ENCODE data around the gene CARMIL1.

The CARMIL1 gene

DNA sequence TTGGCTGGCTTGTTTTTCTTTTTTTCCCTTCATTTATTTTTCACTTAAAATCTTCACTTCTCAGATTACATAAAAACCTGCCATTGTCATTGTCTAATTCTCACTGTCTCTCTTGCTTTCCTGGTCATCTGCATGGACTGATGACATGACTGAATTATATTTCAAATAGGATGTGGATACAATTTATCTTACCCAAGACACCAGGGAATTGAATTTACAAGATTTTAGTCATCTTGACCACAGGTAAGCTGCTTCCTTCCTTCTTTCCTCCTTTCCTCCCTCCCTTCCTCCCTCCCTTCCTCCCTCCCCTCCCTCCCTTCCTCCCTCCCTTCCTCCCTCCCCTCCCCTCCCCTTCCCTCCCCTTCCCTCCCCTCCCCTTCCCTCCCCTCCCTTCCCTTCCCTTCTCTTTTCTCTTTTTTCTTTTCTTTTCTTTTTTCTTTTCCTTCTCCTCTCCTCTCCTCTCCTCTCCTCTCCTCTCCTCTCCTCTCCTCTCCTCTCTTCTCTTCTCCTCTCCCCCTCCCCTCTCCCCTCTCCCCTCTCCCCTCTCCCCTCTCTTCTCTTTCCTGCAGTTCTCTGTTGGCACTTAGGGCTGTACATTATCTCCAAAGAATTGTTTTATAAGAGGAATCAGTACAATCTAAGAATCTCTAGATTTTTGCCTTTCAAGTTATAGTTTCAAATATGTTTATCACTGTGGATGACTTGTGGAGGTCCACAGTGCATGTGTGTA is 171.5 kb downstream of the CARMIL1 start:
- H3K4me3 ChIP-seq (ENCODE audit: low read length) = no peak overlapping the region
- DNase-seq (ENCODE audit: low read depth, low spot score) = no peak

DNA sequence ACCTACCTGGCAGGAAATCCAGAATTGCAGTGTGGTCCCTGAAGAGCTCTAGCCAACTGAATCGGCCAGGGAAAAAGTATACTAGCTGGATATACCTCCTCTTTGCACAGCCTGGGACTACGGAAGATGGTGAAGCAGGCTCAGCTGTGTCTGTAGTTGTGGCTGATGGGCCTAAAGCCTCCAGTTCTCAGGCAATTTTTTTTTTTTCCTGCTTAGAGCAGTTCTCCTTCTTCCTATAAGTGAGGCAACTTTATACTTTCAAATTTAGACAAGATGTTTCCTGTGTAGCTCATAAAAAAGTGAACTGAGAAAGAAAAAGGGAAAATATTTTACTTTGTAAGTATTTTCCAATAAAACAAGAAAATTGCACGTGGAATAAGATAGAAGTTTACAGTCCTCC is 172.9 kb downstream of the CARMIL1 start:
- no peak overlapping the region for H3K4me3 ChIP-seq (ENCODE audit: low read length)
- DNase-seq (ENCODE audit: low read depth, low spot score) = no peak

DNA sequence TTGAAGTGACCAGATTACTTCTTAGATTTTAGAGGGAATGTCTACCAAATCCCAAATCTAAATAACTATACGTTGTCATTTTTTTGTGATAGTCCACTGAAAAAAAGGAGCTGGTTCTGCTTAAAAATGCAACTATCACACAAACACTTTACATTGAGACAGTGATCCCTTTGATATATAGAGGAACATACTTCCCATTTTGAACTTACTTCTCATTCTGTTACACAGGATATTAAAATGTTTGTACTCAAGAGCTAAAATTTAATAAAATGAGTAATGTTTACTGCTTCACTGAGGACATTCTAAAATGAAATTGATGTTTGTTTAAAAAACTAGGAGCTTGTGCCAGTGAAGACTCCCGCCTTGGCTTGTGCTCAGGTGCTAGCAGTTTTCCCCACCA is 174.1 kb downstream of the CARMIL1 start:
- H3K4me3 ChIP-seq (ENCODE audit: low read length) = no peak overlapping the region
- DNase-seq (ENCODE audit: low read depth, low spot score) = no peak

DNA sequence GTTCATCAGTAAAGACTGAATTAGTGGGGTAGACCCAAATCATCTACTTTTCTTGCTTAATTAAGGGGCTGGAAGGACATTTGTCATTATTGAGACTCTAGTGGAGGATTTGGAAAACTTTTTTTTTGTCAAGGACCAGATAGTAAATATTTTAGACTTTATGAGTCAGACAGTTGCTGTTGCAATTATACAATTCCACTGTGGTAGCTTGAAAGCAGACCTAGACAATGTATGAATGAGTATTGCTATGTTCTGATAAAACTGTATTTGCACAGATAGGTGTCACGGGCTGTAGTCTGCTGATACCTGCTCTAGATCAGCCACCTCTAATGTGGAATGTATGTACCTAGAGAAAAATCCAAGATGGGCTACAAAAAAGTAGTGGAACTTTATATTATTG is 175.0 kb downstream of the CARMIL1 start:
- DNase-seq (ENCODE audit: low read depth, low spot score) = no peak
- no peak overlapping the region for H3K4me3 ChIP-seq (ENCODE audit: low read length)

DNA sequence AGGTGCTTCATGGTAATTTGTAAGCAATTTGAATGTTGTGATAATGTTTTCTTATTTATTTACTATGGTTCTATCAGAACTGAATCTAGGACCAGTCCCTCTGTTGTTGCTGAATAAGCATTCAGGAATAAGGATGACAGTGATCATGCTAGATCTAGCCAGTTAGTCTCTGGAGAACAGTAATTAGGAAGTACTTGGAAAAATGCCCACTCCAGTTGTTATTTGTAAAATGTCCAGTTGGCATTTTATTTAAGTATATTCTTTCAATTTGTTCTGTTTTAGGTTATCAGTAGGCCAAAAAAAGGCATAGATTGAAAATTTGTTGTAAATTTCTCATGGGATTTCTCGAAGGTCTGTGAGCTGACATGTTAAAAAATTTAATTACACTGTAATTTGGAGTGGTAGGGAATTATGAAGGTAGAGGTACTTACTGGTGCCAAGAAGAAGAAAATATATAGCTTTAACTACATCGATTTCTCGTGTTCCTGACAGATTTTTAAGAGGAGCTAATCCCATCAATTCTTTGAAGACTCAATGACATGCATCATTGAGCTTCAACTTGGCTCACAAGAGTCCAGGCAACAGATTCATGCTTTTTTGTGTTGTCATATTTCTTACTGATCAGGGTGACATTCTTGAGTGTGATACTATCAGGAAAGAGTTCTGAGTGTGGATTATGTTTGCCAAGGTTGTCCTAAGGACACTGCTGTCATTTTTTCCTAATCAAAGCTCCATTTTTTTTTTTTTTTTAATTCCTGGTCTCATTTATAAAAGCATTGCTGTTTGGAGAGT is 177.3 kb downstream of the CARMIL1 start:
- no peak overlapping the region for H3K4me3 ChIP-seq (ENCODE audit: low read length)
- no peak for DNase-seq (ENCODE audit: low read depth, low spot score)

DNA sequence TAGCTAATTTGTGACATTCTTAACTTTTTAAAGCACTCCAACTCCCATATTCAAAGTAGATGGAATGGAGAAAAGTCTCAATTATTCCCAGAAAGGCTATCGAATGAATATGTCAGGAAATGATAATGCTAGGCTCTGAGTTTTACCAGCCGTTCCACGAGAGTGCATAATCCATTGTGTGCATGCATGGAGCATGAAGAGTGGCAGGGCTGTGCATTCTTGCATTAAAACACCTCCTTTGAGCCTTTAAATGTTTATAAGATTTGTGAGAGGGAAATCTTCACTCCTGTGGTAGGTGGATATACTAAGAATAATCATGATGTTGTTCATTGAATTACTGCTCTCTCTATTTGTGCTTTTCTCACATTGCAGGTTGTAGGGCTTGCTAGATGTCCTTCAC is 178.3 kb downstream of the CARMIL1 start:
- H3K4me3 ChIP-seq (ENCODE audit: low read length) = no peak overlapping the region
- DNase-seq (ENCODE audit: low read depth, low spot score) = no peak

DNA sequence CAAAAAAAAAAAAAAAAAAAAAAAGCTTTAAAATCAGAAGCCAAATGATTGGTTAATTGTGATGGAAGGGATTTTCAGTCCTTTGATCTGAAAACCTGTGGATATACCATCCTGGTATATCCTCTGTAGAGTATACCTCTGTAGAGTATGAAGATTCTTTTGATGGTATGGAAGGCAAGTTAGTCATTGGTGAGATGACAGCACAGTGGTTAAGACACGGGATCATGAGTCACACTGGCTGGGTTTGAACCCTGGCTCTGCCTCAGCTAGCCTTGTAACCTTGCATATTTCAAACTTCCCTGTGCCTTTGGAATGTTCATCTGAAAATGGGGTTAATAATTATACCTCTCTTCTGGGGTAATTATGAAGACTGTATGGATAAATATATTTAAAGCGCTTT is 179.3 kb downstream of the CARMIL1 start:
- H3K4me3 ChIP-seq (ENCODE audit: low read length) = no peak overlapping the region
- DNase-seq (ENCODE audit: low read depth, low spot score) = no peak

DNA sequence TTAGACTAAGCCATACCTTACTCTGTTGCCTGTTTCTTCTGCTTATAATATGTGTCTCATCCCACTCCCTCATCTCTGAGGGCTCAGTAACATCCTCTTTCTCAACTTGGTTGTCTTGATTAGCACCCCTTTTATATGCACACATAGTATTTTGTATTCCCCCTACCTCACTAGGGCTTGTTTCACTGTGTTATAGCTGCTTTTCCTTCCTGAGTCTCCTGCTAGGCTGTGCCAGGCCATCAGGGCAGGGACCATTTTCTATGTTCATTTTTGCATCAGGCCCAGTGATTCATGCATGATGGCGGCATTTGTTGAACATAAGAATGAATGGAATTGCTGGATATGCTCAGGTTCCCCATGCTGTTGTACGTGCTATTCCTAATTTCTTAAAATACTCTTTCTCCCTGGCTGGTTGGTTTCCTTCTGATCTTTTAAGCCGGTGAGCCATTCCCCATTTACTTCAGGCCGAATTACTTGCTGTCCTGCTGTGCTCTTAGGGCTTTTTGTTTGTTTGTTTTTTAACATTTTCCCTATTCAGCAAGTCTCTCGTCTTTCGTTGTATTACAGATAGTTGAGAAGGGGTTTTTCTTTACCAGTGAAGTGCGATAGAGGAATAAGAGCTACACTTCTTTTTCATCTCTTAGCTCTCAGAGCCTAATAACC is 183.2 kb downstream of the CARMIL1 start:
- H3K4me3 ChIP-seq (ENCODE audit: low read length) = no peak overlapping the region
- DNase-seq (ENCODE audit: low read depth, low spot score) = no peak

DNA sequence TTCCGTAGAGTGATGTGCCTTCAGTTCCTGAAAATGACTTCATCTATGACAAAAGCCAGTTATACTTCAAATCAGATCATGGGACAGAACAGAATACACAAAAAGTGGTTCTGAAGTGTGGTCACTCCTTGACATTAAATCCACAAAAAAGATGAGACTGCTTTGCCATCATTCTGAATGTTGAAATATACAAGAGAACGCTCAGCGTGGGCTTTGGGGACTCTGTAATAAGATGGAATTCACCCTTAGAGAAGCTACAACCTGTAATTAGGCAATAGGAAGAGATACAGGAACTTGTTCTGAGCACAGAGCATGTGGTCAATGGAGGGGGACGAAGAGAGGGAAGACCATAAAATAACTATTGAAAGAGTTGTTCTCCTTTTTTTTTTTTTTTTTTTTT is 184.3 kb downstream of the CARMIL1 start:
- H3K4me3 ChIP-seq (ENCODE audit: low read length) = no peak overlapping the region
- DNase-seq (ENCODE audit: low read depth, low spot score) = no peak

DNA sequence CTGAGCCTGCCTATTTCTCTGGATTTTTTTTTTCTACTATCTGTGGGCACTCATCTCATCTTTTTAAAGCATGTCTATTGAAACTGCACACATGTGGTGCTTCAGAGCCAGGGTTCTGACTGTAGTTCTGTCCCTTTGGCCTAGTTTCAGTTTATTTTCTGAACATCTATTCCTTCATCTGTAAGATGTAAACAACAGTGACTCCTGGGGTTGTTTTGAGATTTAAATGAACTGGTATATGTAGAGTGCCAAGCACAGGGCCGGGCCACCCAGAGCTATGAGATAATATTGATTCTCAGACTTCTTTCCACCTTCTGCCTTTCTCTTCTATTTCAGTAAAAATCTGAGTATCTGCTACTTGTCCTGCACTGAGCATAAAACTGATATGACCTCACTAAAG is 185.1 kb downstream of the CARMIL1 start:
- no peak overlapping the region for H3K4me3 ChIP-seq (ENCODE audit: low read length)
- DNase-seq (ENCODE audit: low read depth, low spot score) = no peak

DNA sequence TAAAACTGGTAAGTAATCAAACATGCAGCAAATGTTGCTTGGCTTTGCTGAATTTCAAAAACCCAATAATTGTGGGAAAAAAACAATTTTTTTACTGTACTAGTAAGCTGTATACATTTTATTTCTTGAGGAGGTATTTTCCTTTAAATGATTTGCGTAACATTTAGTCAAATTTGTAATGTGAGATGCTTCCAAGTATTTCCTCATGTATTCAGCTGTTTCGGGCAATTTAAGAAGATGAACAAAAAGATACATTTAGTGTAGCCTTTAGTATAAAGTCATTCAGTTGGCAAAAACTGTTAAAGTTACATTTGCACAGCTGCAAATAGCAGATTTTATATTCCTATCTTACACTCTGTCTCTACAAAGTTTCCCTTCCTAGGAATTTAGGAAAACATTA is 186.8 kb downstream of the CARMIL1 start:
- no peak overlapping the region for H3K4me3 ChIP-seq (ENCODE audit: low read length)
- no peak for DNase-seq (ENCODE audit: low read depth, low spot score)

DNA sequence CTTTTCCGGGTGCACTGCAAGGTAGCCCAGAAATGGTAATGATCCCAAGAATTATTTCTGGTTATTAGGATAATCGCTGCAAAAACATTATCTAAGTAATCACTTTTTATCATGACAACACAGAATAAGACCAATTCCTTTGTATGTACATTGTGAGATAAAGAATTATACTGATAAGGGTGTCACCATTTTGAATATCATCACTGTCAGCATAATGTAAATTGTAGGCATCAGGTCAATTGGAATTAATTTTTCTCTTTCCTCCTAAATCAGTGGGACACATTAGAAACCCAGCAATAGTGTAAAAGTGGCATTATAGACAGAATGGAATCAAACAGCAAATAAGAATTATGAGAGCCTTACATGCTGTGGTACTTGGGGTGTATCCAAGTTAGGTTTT is 189.7 kb downstream of the CARMIL1 start:
- no peak overlapping the region for H3K4me3 ChIP-seq (ENCODE audit: low read length)
- no peak for DNase-seq (ENCODE audit: low read depth, low spot score)

DNA sequence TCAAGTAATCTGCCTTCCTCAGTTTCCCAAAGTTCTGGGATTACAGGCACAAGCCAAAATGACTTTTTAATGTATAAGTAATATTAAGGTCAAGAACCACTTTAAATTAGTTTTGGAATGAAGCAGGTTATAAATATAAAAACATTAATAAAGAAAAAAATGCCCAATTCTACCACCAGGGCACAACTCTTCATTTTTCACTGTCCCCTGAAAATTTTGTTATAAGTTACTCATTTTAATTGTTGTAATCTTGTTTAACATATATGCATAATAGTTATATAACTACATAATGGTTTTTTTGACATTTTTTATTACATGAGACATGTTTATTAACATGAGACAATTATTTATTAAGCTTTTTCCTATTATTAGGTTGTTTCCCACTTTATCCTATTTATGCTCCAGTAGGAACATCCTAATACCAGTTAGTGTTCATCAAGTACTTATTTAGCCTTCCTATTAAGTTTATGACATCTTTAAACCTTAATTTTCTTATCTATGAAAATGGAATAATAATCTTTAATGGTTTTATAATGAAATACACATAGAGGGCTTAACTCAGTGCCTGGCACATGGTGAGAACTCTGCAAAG is 190.7 kb downstream of the CARMIL1 start:
- H3K4me3 ChIP-seq (ENCODE audit: low read length) = no peak overlapping the region
- no peak for DNase-seq (ENCODE audit: low read depth, low spot score)

DNA sequence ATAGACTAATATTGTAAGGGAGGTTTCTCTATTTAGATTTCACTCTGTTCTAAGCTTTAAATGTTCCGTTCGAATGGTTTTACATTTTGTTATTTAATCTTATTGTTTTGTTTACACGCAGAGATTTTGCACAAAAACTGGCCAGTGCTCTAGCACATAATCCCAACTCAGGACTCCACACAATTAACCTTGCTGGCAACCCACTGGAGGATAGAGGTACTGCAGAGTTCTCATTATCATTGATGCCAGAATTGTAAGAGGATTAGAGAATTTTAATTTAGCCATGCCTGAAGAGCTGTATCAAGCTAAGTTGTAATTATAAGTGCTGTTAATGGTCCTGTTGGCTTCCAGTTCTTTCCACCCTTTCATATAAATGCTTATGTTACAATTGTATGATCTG is 193.1 kb downstream of the CARMIL1 start:
- H3K4me3 ChIP-seq (ENCODE audit: low read length) = no peak overlapping the region
- no peak for DNase-seq (ENCODE audit: low read depth, low spot score)

DNA sequence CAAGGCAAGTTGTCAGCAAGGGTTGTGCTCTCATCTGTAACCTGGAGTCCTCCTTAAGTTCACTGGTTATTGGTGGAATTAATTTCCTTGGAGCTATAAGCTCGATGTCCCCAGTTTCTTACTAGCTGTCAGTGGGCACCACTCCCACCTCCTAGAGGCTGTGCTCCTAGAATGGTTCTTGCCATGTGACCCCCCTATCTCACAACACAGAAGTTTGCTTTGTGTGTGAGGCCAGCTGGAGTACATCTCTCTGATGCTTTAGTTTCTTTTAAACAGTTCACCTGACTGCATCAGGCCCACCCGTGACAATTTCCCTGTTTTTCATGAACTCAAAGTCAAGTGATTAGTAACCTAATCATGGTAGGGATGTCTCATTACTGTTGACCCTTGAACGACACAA is 193.7 kb downstream of the CARMIL1 start:
- no peak overlapping the region for H3K4me3 ChIP-seq (ENCODE audit: low read length)
- DNase-seq (ENCODE audit: low read depth, low spot score) = no peak

DNA sequence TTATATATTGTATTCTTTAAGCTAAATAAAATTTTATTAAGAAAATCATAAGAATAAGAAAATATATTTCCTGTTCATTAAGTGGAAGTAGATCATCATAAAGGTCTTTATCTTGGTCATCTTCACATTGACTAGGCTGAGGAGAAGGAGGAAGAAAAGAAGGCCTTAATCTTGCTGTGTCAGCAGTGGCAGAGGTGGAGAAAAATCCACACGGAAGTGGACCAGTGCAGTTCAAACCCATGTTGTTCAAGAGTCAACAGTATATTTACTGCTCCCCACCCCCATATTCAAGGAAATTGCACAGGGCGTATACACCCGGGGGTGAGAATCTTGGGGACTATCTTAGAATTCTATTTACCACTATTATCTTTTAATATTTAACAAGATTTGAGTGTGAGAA is 194.3 kb downstream of the CARMIL1 start:
- DNase-seq (ENCODE audit: low read depth, low spot score) = no peak

DNA sequence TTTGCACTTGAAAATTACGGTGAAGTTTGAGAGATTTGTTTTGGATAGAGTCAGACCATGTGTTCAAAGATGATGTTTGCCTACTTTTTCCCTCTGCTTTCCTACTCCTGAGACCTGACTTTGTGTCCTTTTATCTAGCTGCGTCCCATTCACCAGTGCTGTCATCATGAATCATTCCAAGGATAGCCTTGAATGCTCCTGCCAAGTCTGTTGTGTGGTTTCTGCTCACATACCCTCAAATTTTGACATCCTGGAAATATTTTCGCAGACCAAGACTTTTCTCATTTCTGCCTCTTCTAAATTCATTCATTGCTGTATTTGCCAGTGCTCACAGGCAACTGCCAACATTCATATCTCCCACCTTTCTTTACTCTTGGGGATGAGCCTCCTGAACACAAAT is 197.0 kb downstream of the CARMIL1 start:
- no peak for DNase-seq (ENCODE audit: low read depth, low spot score)
- H3K4me3 ChIP-seq (ENCODE audit: low read length) = no peak overlapping the region

More for the DNA sequence above, 194.3 kb downstream of the CARMIL1 start:
- no peak overlapping the region for H3K4me3 ChIP-seq (ENCODE audit: low read length)

DNA sequence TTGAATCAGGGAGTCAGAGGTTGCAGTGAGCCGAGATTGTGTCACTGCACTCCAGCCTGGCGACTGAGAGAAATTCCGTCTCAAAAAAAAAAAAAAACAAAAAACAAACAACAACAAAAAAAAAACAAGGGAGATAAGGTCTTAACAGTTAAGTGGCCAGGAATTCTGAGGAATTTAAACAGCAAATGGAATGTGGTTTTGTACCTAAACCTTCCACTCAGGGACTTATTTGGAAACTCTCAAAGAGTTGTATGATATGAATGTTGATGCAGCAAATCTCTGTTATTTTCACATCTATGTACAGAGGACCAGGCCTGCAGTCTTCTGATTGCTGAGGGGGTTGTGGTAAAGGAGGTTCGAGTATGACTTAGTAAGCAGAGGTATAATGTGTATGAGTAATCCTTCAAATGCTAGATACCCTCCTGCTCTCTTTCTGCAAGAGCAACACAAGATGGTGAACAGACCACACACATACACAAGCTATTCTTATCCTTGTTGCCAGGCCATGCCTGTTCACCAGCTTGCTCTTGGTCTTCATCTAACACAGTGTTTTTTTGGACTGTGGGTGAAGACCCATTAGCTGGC is 197.9 kb downstream of the CARMIL1 start:
- no peak overlapping the region for H3K4me3 ChIP-seq (ENCODE audit: low read length)
- no peak for DNase-seq (ENCODE audit: low read depth, low spot score)

DNA sequence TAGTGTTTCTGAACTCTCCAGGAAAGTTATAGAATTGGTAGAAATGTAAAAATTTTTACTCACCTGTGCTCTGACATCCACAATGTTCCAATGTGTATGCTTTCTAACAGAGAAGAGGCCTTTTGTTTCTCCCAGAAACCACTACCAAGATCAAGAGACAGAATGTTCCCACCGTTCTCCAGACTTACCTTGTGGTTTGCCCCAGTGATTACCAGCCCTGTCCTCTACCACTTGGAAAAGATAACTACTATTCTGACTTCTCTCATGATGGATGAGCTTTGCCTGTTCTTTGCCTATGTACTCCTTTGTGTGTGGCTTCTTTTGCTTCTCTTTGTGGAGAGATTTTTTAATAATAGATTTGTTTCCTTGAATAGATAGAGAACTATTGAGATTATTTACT is 199.8 kb downstream of the CARMIL1 start:
- no peak overlapping the region for H3K4me3 ChIP-seq (ENCODE audit: low read length)
- no peak for DNase-seq (ENCODE audit: low read depth, low spot score)

DNA sequence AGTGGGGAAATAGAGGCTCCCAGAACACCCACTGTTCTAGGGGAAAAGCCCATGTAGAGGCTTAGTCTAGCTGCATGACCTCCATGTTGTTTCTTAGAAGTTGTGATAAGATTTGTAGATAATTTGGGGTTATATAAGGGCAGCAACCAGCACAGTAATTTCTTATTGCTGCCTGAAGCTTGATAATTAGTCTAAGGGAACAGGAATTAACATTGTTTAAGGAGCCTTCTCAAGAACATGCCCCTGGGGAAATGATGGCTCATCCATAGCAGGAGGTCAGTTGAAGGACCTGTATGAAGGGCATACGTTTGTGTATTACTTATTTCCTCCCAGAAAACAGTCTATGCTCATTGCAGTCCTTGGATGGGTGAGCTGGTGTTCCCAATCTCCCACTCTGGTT is 202.1 kb downstream of the CARMIL1 start:
- no peak overlapping the region for H3K4me3 ChIP-seq (ENCODE audit: low read length)
- no peak for DNase-seq (ENCODE audit: low read depth, low spot score)
